ENCODE measurements around the gene SLC6A6.

The SLC6A6 gene

GRCh38 chr3:14452740-14453710, 50.6 kb downstream of the SLC6A6 start:
- DNase-seq (ENCODE audit: low read depth, low spot score): no peak

DNA sequence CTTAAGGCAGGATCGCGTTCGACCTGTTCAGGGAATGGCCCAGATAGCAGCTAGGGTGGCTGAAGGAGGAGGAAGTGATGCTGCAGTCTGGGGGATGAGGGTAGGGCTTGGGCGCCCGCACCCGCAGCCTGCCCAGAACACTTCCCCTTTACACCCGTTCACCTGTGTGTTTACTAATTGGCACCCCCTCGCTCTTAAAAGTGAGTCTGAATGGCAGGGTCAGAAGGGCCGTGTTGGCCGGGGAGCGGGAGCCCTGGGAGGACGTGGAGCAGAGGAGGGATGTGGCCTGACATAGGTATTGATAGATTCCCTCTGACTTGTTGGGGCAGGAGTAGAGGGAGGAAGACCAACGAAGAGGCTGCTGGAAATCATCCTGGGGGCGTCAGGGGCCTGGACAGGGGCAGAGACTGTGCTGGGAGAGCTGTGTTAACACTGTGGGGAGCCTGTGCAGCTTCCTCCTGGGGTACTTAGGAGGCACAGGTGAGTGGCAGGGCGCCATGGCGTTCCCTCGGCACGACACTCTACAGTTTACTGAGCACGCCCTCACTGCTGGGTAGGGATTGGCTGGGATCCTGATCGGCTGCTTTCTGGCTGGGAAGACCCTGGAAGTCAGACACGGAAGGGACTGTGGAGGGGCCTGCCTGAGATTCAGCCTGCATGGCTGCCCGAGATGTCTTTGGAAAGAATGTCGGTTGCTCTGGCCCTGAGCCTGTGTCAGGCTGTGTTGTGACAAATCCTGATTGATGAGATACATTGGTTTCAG, 51.7 kb downstream of the SLC6A6 start:
- no peak for DNase-seq (ENCODE audit: low read depth, low spot score)

DNA sequence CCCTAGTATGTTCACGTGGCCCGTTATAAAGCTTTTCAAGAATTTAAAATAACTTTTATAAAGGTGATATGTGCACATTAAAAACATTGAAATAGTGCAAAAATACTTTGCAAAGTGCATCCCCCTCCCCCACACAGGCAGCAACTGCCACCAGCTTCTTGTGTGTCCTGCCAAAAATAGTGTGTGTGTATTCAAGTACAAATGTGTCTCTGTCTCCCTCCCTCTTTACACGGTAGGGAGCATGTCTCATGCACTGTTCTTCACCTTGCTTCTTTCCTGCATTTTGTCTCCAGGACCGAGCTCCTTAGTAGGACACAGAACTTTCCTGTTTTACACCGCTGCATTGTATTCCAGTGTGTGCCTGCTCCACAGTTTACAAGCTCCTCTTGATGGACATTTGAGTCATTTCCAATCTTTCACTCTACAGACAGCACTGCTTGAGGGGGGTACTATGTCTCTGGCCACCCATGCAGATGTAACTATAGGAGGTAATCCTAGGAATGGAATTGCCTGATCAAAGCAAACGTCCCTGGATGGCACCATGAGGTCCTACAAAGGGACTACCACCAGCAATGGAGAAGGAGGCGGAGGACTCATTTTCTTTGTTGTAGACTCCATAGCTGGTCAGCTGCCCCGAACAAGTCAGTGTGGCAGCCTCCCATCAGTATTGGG, 52.4 kb downstream of the SLC6A6 start:
- no peak for DNase-seq (ENCODE audit: low read depth, low spot score)

- DNase-seq (ENCODE audit: low read depth, low spot score): no peak
These were observed 53.3 kb downstream of the SLC6A6 start for GRCh38 chr3:14455571-14456317.

- DNase-seq (ENCODE audit: low read depth, low spot score): no peak
These were observed 54.4 kb downstream of the SLC6A6 start for GRCh38 chr3:14456794-14457193.

- no peak for DNase-seq (ENCODE audit: low read depth, low spot score)
These were observed 55.1 kb downstream of the SLC6A6 start for GRCh38 chr3:14457481-14457880.

DNA sequence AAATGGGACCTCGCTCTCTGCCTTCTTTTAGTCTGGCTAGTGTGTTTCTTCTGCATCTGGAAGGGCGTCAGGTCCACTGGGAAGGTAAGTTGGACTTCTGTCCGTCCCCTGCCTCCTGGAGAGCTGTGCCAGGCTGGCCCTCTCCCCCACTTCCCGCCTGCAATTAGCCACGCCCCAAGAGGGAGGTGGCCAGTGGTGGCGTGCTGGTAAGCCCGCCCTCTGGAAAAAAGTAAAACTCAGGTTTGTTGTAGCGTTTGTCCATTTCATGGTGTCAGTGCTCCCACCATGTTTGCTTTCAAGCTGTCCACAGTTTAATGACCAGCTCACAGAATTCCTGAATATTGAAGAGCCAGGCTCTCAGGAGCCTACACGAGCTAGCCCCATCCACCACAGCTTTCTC, 55.6 kb downstream of the SLC6A6 start:
- peak; percentile 68 for DNase-seq (ENCODE audit: low read depth, low spot score)

GRCh38 chr3:14458434-14459275, 56.2 kb downstream of the SLC6A6 start:
- no peak for DNase-seq (ENCODE audit: low read depth, low spot score)

DNA sequence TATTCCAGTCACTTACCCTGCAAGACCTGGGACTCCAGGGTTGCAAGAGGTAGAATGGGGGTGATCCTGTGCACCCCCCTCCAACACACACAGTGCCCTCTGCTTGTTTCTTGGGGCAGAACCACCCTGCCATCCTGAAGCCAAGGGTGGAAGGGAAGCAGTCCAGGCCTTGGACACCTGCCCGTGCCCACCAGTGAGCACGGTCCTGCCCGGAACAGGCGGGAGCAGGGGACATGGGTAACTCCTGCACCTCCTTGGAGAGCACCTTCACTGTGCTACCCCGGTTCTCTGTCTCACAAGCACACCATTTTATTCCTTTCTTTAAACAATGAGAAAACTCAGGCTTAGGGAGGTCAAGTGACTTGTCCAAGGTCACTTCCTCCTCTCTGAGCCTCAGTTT, 57.0 kb downstream of the SLC6A6 start:
- no peak for DNase-seq (ENCODE audit: low read depth, low spot score)

GRCh38 chr3:14459787-14460186, 57.4 kb downstream of the SLC6A6 start:
- DNase-seq (ENCODE audit: low read depth, low spot score): no peak

DNA sequence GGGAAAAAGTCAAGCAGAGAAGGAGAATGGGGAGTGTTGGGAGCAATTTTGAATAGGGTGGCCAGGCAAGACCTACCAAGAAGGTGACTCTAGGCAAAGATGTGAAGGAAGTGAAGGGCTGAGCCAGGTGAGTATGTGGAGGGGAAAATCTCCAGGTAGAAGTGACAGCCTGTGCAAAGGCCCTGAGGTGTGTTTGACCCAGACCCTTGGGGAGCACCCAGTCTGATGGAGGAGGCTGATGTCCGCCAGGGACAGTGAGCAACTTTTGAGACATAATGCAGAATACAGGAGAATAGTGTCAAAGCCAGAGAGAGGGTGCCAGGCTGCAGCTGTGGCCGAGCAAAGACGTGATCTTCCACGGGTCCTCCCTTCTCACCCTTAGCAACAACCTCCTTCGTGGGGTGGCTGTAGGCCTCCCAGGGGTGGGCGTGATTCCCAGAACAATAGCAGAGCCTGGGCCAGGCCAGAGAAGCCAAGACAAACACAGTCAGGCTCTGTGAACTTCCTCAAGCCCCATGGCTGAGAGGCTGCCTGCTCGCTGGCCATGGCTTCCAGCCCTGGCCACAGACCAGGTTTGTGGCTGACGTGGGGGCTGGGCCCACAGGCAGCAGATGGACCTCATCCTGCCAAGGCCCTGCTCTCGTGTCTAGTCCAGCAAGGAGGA, 58.1 kb downstream of the SLC6A6 start:
- no peak for DNase-seq (ENCODE audit: low read depth, low spot score)

DNA sequence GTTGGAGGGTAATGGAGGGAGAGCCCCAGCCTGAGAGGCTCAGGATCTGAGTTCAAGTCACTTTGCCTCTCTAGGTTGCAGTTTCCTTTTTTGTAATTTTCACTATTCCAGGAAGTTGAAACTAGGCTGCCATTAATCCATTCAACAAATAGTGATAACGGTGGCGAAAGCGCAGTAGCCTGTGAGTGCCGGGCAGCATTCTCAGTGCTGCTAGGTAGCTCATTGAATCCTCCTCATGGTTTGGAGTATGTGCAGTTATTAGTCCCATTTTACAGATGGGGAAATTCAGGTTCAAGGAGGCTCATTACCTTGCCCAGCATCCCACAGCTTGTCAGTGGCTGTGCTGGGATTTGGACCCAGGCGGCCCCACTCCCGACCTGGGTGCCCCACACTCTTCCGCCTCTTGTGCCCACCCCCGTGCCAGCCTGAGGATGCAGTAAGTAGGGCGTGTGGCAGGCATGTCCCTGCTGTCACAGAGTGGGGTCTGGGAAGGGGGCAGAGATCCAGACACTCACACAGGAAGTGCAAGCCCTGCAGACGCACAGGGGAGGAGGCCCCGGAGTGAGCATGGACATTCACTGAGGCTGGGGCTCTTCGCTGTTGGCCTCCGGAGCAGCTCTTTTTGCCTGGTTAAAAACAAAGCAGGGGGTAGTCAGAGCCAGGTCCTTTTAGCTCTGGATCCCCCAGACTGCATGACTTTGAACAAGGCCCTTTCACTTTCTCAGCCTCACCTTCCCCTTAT, 58.8 kb downstream of the SLC6A6 start:
- no peak for DNase-seq (ENCODE audit: low read depth, low spot score)

DNA sequence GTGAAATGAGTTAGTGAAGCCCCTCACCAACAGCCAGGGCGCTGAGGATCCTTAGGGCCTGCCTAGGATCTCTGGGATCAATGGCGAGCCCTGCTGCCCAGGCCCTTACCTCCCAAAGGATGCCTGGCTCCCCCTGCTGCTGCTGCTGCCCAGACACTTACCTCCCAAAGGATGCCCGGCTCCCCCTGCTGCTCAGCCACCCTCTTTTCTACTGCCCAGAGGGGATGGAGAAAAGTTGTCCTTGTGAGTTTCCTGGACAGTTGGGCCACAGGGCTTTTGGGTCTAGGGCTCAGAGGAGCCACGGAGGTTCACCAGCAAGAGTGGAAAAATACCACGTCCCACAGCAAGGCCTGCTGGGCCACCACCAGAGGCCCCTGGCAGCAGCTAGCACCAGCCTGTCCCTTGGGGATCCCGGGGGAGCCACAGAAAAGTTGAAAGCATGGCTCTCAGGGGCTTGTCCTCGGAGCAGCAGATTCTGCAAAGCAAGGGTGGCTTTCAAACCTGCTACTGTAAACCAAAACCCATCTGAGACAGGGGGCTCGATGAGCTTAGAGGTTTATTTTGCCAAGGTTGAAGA, 59.4 kb downstream of the SLC6A6 start:
- peak; percentile 58 for DNase-seq (ENCODE audit: low read depth, low spot score)

- peak; percentile 69 for DNase-seq (ENCODE audit: low read depth, low spot score)
These were observed 60.3 kb downstream of the SLC6A6 start for GRCh38 chr3:14462738-14463137.

GRCh38 chr3:14463330-14464140, 61.1 kb downstream of the SLC6A6 start:
- DNase-seq (ENCODE audit: low read depth, low spot score): peak; percentile 96

GRCh38 chr3:14464141-14464465, 61.7 kb downstream of the SLC6A6 start:
- no peak for DNase-seq (ENCODE audit: low read depth, low spot score)

GRCh38 chr3:14464521-14464920, 62.1 kb downstream of the SLC6A6 start:
- no peak for DNase-seq (ENCODE audit: low read depth, low spot score)

DNA sequence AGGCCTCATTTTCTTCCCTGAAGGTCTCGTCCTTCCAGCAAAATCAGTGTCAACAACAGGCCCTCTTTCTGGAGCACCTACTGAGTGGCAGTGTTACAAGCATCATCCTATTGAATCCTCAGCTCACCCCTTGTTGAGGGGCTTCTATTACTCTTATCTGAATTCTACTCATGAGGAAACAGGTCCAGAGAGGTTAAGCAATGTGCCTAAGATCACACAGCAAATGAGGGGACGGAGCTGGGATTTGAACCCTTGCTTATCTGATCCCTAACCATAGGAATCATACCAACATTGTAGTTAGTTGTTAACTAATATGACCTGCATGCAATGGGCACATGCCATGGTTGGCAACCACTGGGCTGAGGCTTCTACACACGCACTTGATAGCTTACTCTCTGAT, 63.0 kb downstream of the SLC6A6 start:
- DNase-seq (ENCODE audit: low read depth, low spot score): no peak
